Left renal pelvis (tissue), 4 donors: Measurements from ENCODE around the gene EPC2. TPM values are rescaled to one million over a fixed set of nuclear protein-coding genes. Genes with fewer than 3 reads are reported as not detected.
"Not testable (repeated sequence)": the region's sequence is repeated elsewhere in the genome, so short reads cannot be mapped to it uniquely, and the experiment has no call there.

Source experiments
- DNase-seq, 4 donors: peaks; one replicate each; pipeline ENCODE4 v3.0.0-alpha.2; 2013; ENCODE audit warnings: low read depth in 4 of 4, low spot score in 3 of 4
- polyA plus RNA-seq, 4 donors: library from polyadenylated mRNA; unstranded; fragments of 120-200 nt; gene quantifications; one replicate each; pipeline ENCODE4 v1.2.1, GENCODE V29; 2013; ENCODE audit not compliant: insufficient read length in 4 of 4

EPC2 gene
- polyA plus RNA-seq, 4 donors, result 46.7 to 58.3 (median 51.4) TPM

DNA sequence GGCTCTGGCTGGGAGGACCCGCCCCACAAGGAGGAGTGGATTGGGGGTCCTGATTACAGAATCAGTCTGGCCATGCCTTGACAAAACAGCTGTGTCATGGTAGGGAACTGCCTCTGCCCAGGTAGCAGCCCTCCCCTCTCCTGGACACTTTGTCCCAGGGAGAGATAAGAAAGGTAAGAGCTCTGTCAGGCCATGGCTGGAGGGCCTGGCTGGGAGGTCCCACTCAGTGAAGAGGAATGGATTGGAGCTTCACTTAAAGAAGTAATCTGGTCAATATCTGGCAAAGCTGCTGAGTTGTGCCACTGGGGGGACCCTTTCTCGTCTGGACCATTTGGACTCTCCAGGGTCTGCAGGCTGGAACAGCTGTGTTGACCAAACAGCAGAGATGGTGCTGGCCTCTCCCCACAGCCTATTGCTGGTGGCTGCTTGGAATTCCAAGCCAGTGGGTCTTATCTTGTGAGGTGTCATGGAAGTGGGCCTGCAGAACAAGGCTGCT, 75.4 kb downstream of the EPC2 start:
- DNase-seq, result no peak

- DNase-seq, result peak in 1 of 4 donors; percentile 6
These were observed 76.0 kb downstream of the EPC2 start for GRCh38 chr2:148720501-148721001.

- DNase-seq, result no peak
These were observed 77.0 kb downstream of the EPC2 start for GRCh38 chr2:148721520-148721931.

- no peak for DNase-seq
These were observed 77.6 kb downstream of the EPC2 start for GRCh38 chr2:148721991-148722777.

DNA sequence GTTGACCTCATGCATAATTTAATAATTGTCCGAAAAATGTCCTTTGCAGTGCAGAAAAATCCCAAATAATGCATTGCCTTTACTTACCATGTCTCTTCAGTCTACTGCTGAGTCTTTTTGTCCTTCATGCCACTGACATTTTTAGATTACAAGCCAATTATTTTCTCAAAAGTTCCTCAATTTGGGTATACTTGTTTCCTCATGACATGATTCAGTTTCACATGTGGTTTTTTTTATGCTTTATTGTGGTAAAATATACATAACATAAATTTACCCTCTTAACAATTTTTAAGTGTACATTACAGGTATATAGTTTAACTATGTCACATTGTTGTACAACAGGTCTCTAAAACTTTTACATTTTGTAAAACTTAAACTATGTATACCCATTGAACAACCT, 81.0 kb downstream of the EPC2 start:
- no peak for DNase-seq

DNA sequence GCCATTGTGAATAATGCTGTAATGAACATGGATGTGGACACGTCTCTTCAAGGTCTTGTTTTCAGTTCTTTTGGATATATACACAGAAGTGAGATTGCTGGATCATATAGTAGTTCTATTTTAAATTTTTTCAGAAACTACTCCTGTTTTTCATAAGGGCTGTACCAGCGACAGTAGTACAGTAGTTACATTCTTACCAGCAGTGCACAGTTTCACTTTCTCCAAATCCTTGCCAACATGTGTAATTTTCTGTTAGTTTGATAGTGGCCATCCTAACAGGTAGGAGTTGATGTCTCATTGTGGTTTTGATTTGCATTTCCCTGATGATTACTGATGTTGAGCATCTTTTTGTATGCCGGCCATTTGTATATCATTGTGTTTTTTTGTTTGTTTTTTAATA, 81.7 kb downstream of the EPC2 start:
- DNase-seq, result no peak

GRCh38 chr2:148730085-148730484, 85.5 kb downstream of the EPC2 start:
- no peak for DNase-seq

DNA sequence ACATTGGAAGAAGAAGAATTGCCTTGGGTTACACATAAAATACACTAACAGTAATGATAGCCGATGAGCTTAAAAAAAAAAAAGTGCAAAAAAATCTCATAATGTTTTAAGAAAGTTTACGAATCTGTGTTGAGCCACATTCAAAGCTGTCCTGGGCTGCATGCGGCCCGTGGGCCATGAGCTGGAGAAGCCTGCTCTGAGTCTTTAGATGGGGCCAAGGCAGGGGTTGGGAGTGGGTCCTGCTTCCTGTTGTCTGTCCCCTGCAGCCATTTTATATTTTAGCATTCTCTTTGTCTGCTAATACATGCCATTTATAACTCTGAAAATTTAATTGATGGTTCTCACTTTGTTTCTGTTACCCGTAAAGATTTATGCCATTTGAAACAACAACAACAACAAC, 93.2 kb downstream of the EPC2 start:
- no peak for DNase-seq

DNA sequence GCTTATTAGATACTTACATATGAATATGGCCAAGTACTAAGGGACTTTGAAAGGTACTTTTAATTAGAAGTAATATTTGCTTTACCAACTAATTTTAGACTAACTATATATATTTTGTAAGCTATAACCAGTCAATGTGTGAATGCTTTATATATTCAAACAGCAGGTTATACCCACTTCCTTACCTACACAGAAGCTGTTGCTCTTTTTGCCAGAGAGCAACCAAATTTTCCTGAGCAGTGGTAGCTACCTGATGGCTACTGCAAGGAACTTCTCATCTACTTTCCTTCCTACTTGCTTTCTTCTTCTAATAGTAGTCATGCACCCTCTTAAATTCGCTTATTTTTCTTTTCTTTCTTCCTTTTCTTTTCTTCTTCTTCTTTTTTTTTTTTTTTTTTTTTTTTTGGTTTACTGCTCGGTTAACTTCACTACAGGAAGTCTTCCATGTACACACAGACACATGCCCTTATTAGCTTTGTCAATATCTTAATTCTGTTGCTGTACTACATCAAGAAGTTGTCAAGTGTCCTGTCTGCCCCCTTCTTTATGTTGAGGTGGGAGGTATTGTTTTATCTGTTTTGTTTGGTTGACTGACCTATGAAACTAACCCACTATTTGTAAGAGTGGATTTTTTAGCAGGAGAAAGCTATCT, 95.0 kb downstream of the EPC2 start:
- DNase-seq, result no peak

DNA sequence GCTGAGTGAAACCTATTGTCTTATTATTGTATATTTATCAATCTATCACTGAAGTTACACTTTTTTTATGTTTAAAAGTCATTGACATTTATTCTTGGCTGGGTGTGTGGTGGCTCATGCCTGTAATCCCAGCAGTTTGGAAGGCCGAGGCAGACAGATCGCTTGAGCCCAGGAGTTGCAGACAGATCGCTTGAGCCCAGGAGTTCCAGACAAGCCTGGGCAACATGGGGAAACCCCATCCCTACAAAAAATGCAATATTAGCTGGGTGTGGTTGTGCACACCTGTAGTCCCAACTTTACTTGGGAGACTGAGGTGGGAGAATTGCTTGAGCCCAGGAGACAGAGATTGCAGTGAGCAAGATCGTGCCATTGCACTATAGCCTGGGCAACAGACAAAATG, 97.8 kb downstream of the EPC2 start:
- DNase-seq, result no peak

GRCh38 chr2:148745151-148745851, 100.8 kb downstream of the EPC2 start:
- no peak for DNase-seq

DNA sequence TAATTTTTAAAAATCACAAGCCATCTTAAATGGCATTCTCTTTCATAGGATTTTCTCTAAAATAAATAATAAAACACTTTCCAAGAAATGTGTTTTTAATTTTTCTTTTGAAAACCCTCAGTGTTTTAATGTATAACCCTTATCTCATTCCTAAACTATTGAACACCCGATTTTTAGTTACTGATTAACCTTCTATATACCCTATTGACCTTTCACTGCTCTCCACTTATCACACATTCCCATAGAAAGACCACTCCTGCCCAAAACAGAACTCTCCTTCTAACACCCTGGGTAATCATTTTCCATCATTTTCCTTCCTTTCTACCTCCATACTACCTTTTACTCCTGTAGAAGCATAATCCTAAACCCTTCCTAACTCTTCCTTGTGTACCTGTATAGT, 102.4 kb downstream of the EPC2 start:
- no peak for DNase-seq

- no peak for DNase-seq
These were observed 107.4 kb downstream of the EPC2 start for GRCh38 chr2:148751907-148752306.

DNA sequence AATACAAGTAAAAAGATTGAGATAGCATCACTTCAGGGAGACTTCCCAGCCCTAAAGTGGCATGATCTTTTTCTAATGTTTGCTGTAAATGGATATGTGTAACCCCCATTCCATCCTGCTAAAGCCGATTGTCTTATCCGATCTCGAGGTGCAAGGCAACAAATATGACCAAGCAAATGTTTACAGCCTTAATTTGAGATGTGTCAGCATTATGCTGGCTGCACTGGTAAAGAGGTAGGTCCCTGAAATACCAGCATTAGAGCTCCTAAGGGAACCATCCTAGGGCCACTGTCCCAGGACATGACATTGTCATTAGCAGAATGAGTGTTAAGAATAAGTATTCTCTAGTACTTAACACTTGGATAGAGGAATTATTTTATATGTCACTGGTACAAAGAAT, 108.4 kb downstream of the EPC2 start:
- DNase-seq, result no peak

DNA sequence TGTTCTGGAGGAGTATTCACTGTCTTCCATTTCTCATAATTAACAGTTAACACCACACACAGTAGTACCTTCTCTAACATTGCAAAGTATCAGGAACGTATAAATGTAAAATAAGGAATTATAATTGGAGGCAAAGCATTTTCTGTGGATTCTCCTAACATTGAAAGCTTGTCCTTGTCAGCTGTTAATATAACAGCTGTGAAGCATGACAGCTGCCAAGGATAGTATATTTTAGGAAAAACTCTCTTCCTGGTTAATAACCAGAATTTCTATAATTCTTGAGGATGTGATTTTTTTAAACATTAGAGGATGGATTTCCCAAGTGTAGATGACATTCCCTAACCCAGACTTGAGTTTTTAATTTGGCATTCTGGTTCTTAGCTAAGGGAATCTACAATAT, 110.3 kb downstream of the EPC2 start:
- DNase-seq, result no peak

- DNase-seq, result no peak
These were observed 111.9 kb downstream of the EPC2 start for GRCh38 chr2:148756292-148756975.

- DNase-seq, result no peak
These were observed 120.3 kb downstream of the EPC2 start for GRCh38 chr2:148764815-148765214.

- DNase-seq, result no peak
These were observed 125.5 kb downstream of the EPC2 start for GRCh38 chr2:148770047-148770446.

GRCh38 chr2:148781544-148781943, 137.0 kb downstream of the EPC2 start:
- DNase-seq, result no peak

GRCh38 chr2:148789059-148789458, 144.5 kb downstream of the EPC2 start:
- no peak for DNase-seq

GRCh38 chr2:148790172-148790571, 145.6 kb downstream of the EPC2 start:
- DNase-seq, result not testable (repeated sequence)
